AG10803 (cell line): ENCODE data around the gene RNF227.
A peak's percentile ranks its signal among the peaks of the same experiment; 100 is the strongest.

Experiments used
- DNase-seq: peaks from one replicate; pipeline ENCODE4 v3.0.0; 2010; ENCODE audit warnings: low read depth
- H3K4me3 ChIP-seq: 2 replicates; pipeline ENCODE4 v1.5.1; 2011; ENCODE audit warnings: mild to moderate bottlenecking, low read length, control low read depth
- TF ChIP-seq, protein P1 (sequence below): conservative IDR thresholded peaks from 2 replicates; pipeline ENCODE4 v1.5.1; 2011; ENCODE audit warnings: mild to moderate bottlenecking, low read length, control low read depth, inconsistent platforms

Gene RNF227

DNA sequence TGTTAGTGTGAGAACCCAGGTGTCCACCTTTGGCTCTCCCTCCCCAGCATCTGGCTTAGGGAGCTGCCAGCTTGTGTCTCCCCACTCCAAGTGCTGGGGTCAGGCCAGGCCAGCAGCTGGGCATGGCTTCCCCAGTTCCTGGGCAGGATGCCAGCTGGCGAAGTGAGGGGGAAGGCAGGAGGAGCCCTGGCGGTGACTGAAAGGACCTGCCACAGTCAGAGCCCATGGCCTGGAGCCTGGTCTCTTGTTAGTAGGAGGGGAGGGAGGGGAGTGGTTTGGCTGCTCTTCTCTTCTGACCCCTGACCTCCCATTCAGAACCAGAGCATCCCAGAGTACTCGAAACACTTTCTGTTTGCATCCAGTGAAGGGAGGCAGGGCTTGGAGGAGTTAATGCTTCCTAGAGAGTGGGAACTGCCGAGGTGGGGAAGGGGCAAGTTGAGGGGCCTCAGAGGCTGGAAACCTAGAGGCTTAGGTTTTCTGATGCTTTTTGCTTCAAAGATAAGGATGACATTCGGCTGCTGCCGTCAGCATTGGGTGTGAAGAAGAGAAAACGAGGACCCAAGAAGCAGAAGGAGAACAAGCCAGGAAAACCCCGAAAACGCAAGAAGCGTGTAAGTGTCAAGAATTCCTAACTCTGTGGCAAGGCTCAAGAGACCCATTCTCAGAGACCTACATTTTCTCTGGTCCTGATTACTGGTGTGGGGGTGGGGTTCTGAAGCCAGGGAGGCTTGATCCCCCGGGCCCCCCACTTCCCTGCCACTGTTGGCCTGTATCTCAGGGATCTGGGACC, 26.7 kb downstream of the RNF227 start:
- DNase-seq, result peak; percentile 94
- TF ChIP-seq, protein P1, sequence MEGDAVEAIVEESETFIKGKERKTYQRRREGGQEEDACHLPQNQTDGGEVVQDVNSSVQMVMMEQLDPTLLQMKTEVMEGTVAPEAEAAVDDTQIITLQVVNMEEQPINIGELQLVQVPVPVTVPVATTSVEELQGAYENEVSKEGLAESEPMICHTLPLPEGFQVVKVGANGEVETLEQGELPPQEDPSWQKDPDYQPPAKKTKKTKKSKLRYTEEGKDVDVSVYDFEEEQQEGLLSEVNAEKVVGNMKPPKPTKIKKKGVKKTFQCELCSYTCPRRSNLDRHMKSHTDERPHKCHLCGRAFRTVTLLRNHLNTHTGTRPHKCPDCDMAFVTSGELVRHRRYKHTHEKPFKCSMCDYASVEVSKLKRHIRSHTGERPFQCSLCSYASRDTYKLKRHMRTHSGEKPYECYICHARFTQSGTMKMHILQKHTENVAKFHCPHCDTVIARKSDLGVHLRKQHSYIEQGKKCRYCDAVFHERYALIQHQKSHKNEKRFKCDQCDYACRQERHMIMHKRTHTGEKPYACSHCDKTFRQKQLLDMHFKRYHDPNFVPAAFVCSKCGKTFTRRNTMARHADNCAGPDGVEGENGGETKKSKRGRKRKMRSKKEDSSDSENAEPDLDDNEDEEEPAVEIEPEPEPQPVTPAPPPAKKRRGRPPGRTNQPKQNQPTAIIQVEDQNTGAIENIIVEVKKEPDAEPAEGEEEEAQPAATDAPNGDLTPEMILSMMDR, result peak; percentile 44
- peak overlapping the region; percentile 30 for H3K4me3 ChIP-seq

DNA sequence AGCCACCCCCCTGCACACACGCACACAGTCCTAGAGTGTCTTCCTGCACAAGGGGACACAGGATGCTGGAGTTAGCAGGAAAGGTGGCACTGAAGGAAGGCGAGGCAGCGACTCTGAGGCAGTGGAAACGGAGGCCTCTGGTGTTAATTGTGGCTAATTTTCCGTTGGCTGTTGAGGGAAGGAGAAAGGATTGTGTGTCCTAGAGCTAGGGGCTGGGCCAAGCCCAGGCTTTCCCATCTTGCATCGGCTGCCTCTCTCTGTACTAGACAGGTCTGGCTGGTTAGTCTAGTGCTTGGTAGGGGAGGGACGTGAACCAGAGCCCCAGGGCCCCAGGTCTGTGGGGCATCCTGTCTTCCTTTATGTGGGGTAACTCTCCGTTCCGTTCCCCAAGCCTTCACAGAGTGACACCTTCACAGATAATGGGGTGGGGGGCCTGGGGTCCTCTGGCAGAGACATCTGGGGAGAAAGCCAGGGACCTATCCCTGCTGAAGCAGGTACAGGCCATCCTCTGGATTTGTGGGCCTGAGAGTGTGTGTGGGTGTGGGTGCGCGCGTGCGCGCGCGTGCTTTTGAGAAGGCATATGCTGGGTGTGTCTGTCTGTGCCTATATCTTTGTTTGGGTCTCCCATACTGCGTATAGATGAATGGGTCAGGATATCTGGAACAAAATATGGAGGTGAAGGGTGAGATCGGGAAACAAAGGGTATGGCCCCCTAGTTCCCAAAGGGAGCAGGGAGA, 27.7 kb downstream of the RNF227 start, which contains the start of gene CHD3:
CHD3 (plus strand) TSS at position 606 of the 737 bp plus-strand sequence. CDS start 212 bp downstream, outside the sequence.
- DNase-seq, result no peak

DNA sequence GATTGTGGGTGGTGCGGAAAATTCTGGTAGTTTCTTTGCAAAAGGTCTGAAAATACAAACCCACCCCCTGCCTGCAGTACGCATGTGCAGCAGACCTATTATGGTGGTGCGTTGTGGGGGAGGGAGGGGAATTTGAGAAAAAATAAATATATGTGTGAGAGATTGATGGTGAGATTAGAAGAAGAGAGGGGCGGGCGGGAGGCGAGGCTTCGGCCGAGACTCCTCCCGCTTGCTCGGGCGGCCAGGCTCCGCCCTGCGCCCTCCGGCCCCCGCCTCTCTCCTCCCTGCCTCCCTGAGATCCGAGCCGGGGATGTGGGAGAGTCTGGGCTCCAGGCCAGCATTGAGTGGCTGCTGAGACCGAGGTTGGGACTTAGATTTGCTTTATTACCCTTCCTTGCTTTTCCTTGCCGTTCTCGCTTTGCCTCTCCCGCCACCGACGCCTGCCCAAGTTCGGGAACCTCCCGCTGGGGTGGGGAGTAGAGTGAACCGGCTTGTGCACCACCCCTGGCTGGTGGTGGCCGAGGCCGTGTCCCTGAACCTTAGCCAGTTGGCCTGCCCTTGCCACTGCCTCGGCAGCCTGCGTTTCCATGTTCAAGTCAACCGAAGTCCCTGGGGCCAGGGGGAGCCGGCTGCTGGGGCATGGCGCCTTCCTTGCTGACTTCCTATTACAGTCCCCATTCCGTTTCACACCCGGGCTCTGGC, 28.5 kb downstream of the RNF227 start:
- peak; percentile 92 for DNase-seq
- TF ChIP-seq, protein P1, result no peak
- peak overlapping the region; percentile 92 for H3K4me3 ChIP-seq

More for the DNA sequence above, 27.7 kb downstream of the RNF227 start, which contains the start of gene CHD3:
- peak within 1 kb of the TSS; percentile 63 for H3K4me3 ChIP-seq
- TF ChIP-seq, protein P1, result no peak

DNA sequence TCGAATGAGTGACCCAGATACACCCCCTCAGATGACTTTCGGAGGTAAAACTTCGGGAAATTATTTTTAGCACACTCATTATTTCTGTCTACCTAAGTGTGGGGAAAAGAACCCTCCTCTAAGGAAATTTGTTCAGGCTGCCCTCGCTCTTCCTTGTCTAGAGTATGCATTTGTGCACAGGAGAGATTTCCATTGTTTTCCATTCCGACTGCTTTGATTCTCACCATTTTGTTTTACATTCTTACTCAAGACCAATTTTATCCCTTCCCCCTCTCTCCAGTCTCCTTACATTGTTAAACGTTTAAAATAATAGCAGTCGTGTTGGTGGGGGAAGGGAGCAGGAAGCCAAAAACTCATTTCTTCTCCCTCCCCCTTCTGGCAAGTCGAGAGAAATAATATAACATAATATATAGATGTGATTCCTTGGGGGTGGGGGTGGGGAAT, 29.0 kb downstream of the RNF227 start:
- no peak for DNase-seq
- peak overlapping the region; percentile 92 for H3K4me3 ChIP-seq
- TF ChIP-seq, protein P1, result no peak

DNA sequence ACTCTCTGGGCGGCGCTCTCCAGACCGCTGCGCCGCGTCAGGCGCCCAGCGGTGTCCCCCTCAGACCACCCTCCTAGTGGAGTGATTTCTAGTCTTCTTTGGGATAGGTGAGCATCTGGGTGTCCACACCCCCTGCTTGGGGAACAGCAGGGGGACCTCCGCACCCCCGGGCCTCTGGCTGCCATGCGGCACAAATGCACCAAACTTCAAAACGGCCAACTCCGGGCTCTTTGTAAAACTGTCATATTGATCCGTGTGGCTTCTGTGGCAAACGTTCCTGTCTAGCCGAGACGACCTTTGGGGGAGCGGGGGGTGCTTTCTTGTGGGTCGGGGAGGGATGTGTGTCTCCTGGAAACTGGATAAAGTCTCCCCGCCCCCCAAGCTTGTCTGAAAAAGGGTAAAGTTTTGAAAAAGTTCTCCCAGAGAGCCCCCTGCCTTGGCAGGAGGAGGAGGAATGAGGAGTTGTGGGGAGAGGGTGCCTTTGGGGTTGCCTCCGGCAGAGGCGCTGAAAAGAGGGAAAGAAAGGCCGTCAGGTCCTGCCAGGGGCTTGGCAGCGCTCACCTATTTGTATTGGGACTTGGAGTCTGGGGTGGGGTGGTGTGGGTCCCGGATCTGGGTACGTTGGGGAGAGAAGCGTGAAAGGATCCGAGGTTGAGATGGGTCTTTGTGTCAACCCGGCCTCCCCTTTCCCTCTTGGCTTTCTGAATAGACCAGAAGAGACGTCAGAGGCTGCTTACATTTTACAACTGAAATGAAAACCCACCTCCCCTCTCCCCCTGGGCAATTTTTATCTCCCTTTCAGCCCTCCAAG, 29.7 kb downstream of the RNF227 start:
- no peak for DNase-seq
- TF ChIP-seq, protein P1, result peak; percentile 20; the same call in 1 of the 2 replicates
- peak overlapping the region; percentile 92 for H3K4me3 ChIP-seq

DNA sequence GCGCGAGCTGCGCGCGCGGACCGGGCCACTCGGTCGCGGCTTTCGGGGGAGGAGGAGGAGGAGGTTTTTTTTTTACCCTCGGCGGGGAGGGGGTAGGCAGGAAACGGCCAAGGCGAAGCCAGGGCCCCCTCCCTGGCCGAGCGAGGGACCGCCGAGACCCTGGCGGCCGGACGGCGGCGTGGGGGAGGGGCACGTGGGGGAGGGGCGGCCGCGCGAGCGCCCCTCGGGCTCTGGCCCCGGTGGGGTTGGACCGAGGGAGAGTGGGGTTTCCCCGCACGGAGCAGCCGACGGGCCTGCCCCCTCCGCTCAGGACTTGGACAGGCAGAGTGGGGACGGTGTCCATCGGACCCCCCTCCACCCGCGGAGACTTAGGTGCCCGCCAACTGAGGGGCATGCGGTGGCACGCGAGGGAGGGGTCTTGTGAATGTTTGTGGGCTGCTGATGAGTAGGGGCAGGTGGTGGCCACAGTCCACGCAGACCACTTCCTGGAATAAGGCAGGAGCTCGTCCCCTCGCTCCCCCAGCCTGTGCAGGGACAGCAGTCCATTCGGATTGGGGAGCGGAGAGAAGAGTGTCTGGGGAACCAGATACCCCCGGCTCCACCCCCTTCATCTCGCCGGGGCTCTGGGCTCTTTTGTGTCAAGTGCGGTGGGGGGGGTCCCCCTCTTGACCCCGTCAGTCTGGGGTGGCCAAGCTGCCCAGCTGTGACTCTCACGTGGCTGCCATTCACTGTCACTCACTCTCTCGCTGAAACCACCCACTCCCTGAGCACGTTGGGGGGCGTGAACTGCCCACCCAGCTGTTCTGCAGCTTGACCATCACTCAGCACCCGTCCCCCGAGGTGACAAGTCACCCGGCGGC, 30.5 kb downstream of the RNF227 start:
- TF ChIP-seq, protein P1, result no peak
- no peak for DNase-seq
- peak overlapping the region; percentile 92 for H3K4me3 ChIP-seq
